Stimulated activated CD8-positive, alpha-beta memory T cell treated with anti-CD3 and anti-CD28 coated beads, Interleukin-12 subunit alpha, Interleukin-12 subunit beta, amount 100 ng/mL, for 4 hours (primary cell): ENCODE data around the gene SNX18.

Experiments used
- DNase-seq: peaks from one replicate; pipeline ENCODE4 v3.0.0-alpha.2; 2020; ENCODE audit warnings: low read depth

The SNX18 gene

GRCh38 chr5:54541823-54542783 lies 24.5 kb downstream of the SNX18 start:
- no peak for DNase-seq

DNA sequence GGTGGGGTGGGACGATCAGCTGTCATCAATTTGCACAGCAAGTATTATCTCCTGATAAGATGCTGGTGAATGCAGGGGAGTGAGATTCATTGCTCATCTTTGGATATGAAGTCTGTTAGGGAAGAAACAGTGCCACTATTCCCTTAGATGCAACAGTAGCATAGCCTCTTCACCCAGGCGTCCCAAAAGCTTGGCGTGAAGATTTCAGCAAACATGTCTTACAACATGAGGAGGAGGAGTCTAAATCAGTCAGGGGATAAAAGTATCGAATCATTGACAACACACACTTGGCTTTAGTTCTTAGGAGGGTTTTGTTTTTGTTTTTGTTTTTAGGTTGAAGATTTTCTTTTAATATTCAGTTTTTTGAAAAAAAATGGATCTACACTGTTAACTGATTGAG lies 26.5 kb downstream of the SNX18 start:
- DNase-seq, result no peak

GRCh38 chr5:54545796-54546195 lies 28.2 kb downstream of the SNX18 start:
- DNase-seq, result no peak

DNA sequence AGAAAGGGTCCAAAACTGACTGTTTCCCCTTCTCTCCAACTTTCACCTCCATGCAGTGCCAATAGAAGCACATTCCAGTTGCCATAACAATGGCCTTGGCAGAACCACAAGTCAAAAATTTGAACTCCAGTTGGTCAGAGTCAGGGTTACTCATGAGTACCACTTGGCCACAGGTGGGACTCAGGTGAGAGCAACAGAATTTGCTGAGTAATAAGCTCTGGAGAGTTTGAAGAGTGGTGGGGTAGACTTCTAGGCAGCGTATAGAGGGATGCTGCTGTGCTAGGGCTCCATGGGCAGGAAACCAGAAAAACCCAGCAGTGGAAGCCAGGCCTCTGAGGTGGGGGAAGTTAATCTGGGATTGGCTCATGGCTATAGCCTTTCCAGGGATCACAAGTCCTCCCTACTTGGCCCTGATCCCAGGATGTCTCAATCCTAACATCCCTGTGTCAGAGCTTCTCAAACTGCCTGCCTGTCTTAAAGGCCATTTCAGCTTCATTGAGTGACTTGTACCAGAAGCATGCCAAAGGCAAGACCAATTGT lies 30.2 kb downstream of the SNX18 start:
- DNase-seq, result no peak

- no peak for DNase-seq
Observed at GRCh38 chr5:54548565-54548964, 31.0 kb downstream of the SNX18 start.

- DNase-seq, result no peak
Observed at GRCh38 chr5:54551292-54551691, 33.7 kb downstream of the SNX18 start.

GRCh38 chr5:54551926-54552325 lies 34.4 kb downstream of the SNX18 start:
- DNase-seq, result no peak

DNA sequence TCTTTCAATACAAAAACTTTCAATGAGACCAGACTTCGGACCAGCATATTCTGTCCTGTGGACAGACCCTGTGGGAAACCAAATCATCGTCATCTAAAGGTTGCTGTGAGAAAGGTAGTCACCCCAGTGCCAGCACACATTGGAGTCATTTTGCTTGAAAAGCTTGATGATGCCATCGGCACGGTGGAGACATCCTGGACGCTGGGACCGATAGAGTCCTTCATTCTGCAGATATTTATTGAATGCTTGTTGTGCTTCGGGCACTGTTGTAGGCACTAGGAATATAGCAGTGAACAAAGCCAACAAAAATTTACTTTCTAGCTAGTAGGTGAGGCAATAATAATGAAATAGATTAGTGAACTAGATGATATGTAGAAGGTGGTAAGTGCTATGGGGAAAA lies 34.9 kb downstream of the SNX18 start:
- no peak for DNase-seq

GRCh38 chr5:54553659-54554207 lies 36.2 kb downstream of the SNX18 start:
- DNase-seq, result no peak

GRCh38 chr5:54556141-54556540 lies 38.6 kb downstream of the SNX18 start:
- DNase-seq, result no peak

DNA sequence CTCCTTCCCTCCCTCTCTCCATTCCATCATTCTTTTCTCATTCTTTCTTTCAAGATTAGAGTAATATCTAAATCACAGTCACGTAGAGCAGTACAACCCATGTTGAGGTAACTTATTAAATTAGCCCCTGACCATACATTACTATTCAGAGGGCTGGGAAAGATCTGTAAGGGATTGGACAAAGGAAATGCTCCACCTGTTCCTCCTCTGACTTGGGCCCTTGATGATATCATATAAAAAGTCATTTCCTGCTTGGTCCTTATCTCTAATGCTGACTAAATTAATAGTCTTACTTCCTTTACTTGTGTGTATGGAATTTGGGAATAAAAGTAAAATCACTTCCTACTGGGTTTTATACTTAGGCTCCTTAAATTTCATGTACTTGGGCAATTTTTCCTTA lies 40.8 kb downstream of the SNX18 start:
- no peak for DNase-seq

GRCh38 chr5:54561651-54562050 lies 44.1 kb downstream of the SNX18 start:
- no peak for DNase-seq

GRCh38 chr5:54563083-54563761 lies 45.7 kb downstream of the SNX18 start:
- no peak for DNase-seq

GRCh38 chr5:54567996-54568395 lies 50.4 kb downstream of the SNX18 start:
- no peak for DNase-seq

DNA sequence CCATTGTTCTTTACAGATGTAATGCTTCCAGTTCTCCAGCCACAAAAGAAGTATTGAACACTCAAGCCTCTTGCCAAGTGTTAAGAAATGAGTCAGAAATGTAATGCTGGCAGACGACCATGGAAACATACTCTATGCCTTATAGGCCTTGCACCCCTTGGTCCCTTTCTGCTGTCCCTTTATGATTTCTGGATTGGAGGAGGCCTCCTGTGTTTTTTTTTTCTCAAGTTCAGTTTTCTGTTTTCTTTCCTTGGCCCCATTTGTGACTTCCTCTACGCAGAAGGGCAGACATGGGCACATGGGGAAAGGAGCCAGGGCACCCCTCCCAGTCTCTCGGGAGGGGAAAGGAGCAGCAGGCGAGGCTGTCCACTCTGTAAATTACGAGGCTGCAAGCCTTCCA lies 53.4 kb downstream of the SNX18 start:
- no peak for DNase-seq

GRCh38 chr5:54571462-54571861 lies 53.9 kb downstream of the SNX18 start:
- no peak for DNase-seq

- no peak for DNase-seq
Observed at GRCh38 chr5:54573812-54574489, 56.4 kb downstream of the SNX18 start.

DNA sequence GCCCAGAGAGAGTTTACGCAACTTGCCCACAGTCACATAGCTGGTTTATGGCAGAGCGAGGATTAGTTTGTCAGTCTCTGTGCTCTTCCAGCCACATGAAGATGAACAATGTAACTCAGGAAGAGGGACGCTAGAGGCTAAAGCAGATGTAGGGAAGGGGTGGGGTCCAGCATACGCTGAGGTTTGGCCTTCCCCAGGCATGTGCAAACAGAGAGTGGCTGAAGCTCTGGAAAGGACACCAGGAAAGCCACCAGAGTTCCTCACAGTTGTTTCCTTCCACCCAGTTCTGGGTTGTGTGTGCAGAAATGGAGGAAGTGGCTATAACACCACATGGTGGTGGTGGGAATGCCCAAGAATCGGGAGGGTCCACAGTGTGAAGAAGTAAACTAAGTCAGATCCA lies 60.0 kb downstream of the SNX18 start:
- no peak for DNase-seq

- no peak for DNase-seq
Observed at GRCh38 chr5:54577937-54578653, 60.5 kb downstream of the SNX18 start.

DNA sequence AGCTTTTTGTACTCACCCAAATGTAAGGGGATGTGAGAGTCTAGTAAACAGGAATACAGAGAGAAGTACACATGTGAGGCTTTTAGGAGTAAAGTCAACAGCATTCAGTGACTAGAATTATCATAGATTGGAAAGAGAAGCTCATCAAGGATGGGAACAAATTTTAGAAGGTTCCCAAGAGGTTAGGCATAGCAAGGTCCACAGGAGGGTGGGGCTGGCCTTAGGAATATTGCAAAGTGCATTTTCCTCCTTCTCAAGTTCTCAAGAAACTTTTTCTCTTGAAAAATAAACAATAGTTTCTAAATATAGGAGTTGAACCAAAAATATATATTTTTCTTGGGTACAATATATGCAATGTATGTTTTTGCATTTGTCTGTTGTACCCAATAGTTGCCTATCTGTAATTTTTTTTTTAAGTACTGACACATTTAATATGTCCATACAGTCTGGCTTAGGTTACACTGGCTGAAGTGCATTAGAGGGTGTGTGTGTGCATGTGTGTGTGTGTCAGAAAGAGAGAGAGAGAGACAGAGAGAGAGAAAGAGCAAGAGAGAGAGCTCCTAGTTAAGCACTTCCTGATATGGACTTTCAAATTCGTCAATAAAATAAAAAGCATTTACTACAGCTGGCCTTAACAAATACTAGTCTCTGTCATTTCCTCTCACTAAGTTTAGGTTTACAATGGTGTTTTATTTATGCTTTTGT lies 62.2 kb downstream of the SNX18 start:
- no peak for DNase-seq
